Psoas muscle (tissue), 8 donors: ENCODE measurements around the gene ERC2. TPM values are rescaled to one million over a fixed set of nuclear protein-coding genes. Genes with fewer than 3 reads are reported as not detected.

Source experiments
- ATAC-seq, 4 donors: fragments of 200-7000 bp; cut with Tn5 transposase; one replicate each; pipeline ENCODE4 v1.9.1; 2020; ENCODE audit warnings: moderate library complexity in 3 of 4, mild to moderate bottlenecking in 2 of 4
- DNase-seq, 2 donors: peaks; one replicate each; pipeline ENCODE4 v3.0.0-alpha.2; 2020
- H3K27ac ChIP-seq: fragments of 200-600 bp; one replicate; pipeline ENCODE4 v1.8.0; 2022
- H3K27me3 ChIP-seq, 3 donors: fragments of 200-600 bp in 1 of 3; one replicate each; pipeline versions ENCODE4 v1.6.1 to v1.8.0; 2013 to 2022; ENCODE audit warnings: low read length in 2 of 3, mild to moderate bottlenecking in 2 of 3, moderate library complexity in 1 of 3; ENCODE audit not compliant: insufficient read depth in 3 of 3
- H3K36me3 ChIP-seq, 2 donors: fragments of 200-600 bp in 1 of 2; one replicate each; pipeline versions ENCODE4 v1.6.1 to v1.8.0; 2013 to 2022; ENCODE audit warnings: low read depth in 1 of 2, mild to moderate bottlenecking in 1 of 2, moderate library complexity in 1 of 2; ENCODE audit not compliant: insufficient read depth in 1 of 2
- H3K4me1 ChIP-seq: fragments of 200-600 bp; one replicate; pipeline ENCODE4 v1.8.0; 2022
- H3K4me3 ChIP-seq: fragments of 200-600 bp; one replicate; pipeline ENCODE4 v1.8.0; 2022; ENCODE audit warnings: mild to moderate bottlenecking
- H3K9me3 ChIP-seq: fragments of 200-600 bp; one replicate; pipeline ENCODE4 v1.8.0; 2022
- WGBS, 3 donors: extraction: QIAGEN DNeasy Blood & Tissue Kit; methylation state at CpG; one replicate each; pipeline versions ENCODE4 v1.1.6 to v1.1.7; 2013; 5-methylcytosine and 5-hydroxymethylcytosine counted together
- intact Hi-C, 2 donors: fragments of 100-400 bp; cut with DNase I; formaldehyde crosslinking; loops; one replicate each; pipeline versions ENCODE4 v1.11.0 to v1.14.2; 2022
- polyA plus RNA-seq, 3 donors: library from polyadenylated mRNA; stranded (reverse); fragments of 200-250 nt; gene quantifications; one replicate each; pipeline ENCODE4 v1.2.3, GENCODE V29; 2013
- total RNA-seq, 4 donors: library from RNA; stranded (reverse); fragmentation: NEBNext Ultra II Directional in 2 of 4; extraction: Animal tissue kit (Norgen Biotek cat#: 25700) in 2 of 4; gene quantifications; one replicate each; pipeline versions ENCODE4 v1.2.1 to v1.2.4, GENCODE V29; 2021 to 2023
- TF ChIP-seq, protein P1 (sequence below): fragments of 200-600 bp; IDR thresholded peaks from one replicate; pipeline ENCODE4 v1.8.0; 2022; ENCODE audit warnings: antibody characterized with exemption
- donor health status: healthy with polysubstance abuse.
- donor health status: DM: no; HTN: no; CAD: no; lungs with moderate emphysema.
- donor health status: Bipolar disorder and iron deficiency.
- donor health status: healthy.
- donor health status: DM: yes; HTN: yes; CAD: no.
- donor health status: DM: no; HTN: no; CAD: no.
- donor health status: DM: no; HTN: no; CAD: no.
- donor health status: DM: yes; HTN: yes; CAD: no.

Gene ERC2
- total and polyA plus RNA-seq, 7 donors: 0.04 to 0.15 TPM; not detected in 5

DNA sequence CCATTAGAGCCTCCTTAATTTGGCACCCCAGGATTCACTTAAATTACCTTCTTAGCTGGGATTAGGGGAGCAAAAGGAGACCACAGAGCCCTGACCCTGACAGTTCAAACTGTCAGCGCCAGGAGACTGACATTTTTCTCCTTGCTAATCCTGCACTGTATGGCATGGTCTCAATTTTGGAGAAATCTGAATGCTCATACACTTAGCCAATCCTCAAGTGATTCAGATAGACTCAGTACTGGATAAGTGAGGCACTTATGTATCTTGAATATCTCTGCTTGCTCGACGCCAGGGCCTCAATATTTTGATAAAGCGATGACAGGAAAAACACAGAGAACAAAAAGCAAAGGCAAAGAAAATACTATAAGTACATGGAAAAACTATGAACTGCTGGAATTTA is 605.2 kb downstream of the ERC2 start:
- 85 to 91% (median 86%) methylated on average over 4 of the region's 4 CpGs for WGBS, 3 donors
- H3K9me3 ChIP-seq: no peaks in the 10 kb centered on the region
- no peak for ATAC-seq
- no peak overlapping the region for H3K27ac ChIP-seq
- no peak for DNase-seq
- no peaks in the 10 kb centered on the region for H3K27me3 ChIP-seq
- TF ChIP-seq, protein P1, sequence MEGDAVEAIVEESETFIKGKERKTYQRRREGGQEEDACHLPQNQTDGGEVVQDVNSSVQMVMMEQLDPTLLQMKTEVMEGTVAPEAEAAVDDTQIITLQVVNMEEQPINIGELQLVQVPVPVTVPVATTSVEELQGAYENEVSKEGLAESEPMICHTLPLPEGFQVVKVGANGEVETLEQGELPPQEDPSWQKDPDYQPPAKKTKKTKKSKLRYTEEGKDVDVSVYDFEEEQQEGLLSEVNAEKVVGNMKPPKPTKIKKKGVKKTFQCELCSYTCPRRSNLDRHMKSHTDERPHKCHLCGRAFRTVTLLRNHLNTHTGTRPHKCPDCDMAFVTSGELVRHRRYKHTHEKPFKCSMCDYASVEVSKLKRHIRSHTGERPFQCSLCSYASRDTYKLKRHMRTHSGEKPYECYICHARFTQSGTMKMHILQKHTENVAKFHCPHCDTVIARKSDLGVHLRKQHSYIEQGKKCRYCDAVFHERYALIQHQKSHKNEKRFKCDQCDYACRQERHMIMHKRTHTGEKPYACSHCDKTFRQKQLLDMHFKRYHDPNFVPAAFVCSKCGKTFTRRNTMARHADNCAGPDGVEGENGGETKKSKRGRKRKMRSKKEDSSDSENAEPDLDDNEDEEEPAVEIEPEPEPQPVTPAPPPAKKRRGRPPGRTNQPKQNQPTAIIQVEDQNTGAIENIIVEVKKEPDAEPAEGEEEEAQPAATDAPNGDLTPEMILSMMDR: no peak
- H3K4me1 ChIP-seq: no peaks in the 10 kb centered on the region
- H3K36me3 ChIP-seq: no peaks in the 10 kb centered on the region
- H3K4me3 ChIP-seq: no peak overlapping the region
- intact Hi-C loops: no loop called here

DNA sequence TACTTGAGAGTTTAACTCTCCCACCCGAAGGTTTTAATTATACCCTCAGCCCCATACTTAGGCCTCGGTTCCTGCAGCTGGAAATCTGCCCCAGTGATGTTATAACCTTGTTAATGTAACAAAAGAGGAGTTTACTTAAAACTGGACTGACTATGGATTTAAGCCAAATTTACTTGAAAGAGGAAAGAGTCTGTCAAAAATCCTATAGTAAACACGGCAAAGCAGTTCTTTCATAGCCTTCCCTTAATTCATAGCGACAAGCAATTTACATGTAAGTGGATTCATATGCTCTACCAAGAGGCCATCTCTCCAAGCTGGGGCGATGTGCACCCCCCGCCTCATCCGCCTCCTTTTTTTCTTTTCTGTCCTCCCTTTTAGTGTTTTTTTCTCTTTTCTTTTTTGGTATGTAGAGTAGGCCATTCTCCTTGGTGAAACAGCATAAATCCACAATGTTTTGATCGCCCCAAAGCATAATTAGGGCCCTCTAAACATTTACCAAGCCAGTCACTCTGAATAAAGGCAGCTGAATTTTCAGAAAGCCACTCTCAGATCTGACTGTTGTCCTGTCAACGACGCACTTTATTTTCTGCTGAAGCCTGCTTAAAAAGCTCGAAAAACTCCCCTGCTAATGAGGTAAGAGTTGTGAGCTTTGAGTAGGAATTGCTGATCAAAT is 608.1 kb downstream of the ERC2 start:
- H3K27ac ChIP-seq: no peak overlapping the region
- 74 to 80% (median 80%) methylated on average over 11 of the region's 11 CpGs for WGBS, 3 donors
- TF ChIP-seq, protein P1: no peak
- DNase-seq (no peak), ATAC-seq (no peak)
- intact Hi-C loops: no loop called here
- no peaks in the 10 kb centered on the region for H3K36me3 ChIP-seq
- H3K9me3 ChIP-seq: no peaks in the 10 kb centered on the region
- no peaks in the 10 kb centered on the region for H3K27me3 ChIP-seq
- no peak overlapping the region for H3K4me3 ChIP-seq
- no peaks in the 10 kb centered on the region for H3K4me1 ChIP-seq

DNA sequence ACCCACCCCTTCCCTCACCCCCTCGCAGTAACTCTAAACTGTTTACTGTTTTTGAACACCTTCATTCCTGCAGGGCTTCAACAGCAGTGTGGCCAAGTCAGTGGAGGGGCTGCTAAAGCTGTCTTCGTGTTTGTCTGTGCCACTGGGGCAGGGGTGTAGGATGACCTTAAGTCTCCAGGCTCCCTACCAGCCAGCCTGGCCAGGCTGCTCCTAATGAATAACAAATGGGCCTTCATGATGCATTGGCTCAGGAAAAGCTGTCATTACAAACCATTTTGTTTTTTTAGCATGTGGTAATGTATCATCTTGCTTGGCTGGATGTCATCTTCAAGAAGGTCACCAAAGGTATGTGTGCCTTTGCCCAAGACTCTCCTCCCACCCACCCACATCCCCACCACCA is 609.0 kb downstream of the ERC2 start:
- TF ChIP-seq, protein P1: no peak
- no peaks in the 10 kb centered on the region for H3K27me3 ChIP-seq
- no peak for ATAC-seq

DNA sequence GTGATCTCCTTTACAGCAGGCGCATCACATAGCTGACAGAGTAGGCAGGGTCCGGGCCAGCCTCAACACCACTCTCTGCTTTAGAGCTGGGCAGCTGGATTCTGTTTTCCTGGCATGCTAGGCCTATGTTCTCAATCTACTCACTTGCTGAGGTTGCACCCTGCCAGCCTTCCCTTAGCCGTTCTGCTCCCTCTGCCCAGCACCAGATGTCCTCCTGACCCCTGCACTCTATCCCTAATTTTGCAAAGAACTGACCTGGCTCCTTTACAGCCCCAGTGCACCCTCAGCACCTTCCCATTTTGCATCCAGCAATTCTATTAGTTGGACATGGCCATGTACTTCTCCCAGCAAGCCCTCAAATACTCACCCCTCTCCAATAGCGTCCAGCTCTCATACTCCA is 609.5 kb downstream of the ERC2 start:
- Histone ChIP-seq H3K9me3 (no peaks in the 10 kb centered on the region), H3K36me3 (no peaks in the 10 kb centered on the region), H3K4me1 (no peaks in the 10 kb centered on the region), H3K27me3 (no peaks in the 10 kb centered on the region), H3K27ac (no peak overlapping the region), H3K4me3 (no peak overlapping the region)
- WGBS, 3 donors: 72 to 79% (median 75%) methylated on average over 4 of the region's 4 CpGs
- DNase-seq: no peak
- intact Hi-C loops: no loop called here
- TF ChIP-seq, protein P1: no peak
- ATAC-seq: no peak

More for the DNA sequence above, 609.0 kb downstream of the ERC2 start:
- intact Hi-C loops: no loop called here
- H3K36me3 ChIP-seq: no peaks in the 10 kb centered on the region
- no peak for DNase-seq
- H3K27ac ChIP-seq: no peak overlapping the region
- H3K4me1 ChIP-seq: no peaks in the 10 kb centered on the region
- H3K9me3 ChIP-seq: no peaks in the 10 kb centered on the region
- no peak overlapping the region for H3K4me3 ChIP-seq
- 61 to 66% (median 62%) methylated on average over 2 of the region's 2 CpGs for WGBS, 3 donors

DNA sequence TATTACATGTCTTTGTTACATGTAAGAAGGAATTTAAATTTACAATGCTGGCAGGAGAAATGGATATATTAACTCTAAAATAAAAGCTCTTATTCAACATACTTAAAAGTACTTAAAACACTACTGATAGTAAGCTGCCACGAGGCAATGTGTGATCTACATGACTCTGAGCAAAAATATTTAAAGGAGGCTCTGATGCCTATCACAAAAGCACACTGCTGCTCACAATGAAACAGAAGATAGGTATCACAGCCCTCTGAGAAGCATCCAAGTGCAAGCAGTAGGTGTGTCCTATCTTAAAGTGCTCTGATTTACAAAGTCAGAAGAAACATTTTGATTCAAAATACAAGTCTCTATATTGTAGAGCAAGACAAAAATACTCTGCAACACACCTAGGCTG is 610.0 kb downstream of the ERC2 start:
- ATAC-seq (no peak), DNase-seq (no peak)
- H3K4me1 ChIP-seq: no peaks in the 10 kb centered on the region
- no peaks in the 10 kb centered on the region for H3K9me3 ChIP-seq
- WGBS, 3 donors: 31 to 46% (median 43%) methylated on average over 1 of the region's 1 CpG
- no peak overlapping the region for H3K27ac ChIP-seq
- no peaks in the 10 kb centered on the region for H3K36me3 ChIP-seq
- no peaks in the 10 kb centered on the region for H3K27me3 ChIP-seq
- TF ChIP-seq, protein P1: no peak
- intact Hi-C loops: no loop called here
- no peak overlapping the region for H3K4me3 ChIP-seq
